Activated T-cell treated with anti-CD3 and anti-CD28 coated beads for 4 hours (primary cell): ENCODE measurements around the gene AGXT.
A peak's percentile ranks its signal among the peaks of the same experiment; 100 is the strongest.

ENCODE experiments used
- DNase-seq: peaks from one replicate; pipeline ENCODE4 v3.0.0-alpha.2; 2020

AGXT gene

DNA sequence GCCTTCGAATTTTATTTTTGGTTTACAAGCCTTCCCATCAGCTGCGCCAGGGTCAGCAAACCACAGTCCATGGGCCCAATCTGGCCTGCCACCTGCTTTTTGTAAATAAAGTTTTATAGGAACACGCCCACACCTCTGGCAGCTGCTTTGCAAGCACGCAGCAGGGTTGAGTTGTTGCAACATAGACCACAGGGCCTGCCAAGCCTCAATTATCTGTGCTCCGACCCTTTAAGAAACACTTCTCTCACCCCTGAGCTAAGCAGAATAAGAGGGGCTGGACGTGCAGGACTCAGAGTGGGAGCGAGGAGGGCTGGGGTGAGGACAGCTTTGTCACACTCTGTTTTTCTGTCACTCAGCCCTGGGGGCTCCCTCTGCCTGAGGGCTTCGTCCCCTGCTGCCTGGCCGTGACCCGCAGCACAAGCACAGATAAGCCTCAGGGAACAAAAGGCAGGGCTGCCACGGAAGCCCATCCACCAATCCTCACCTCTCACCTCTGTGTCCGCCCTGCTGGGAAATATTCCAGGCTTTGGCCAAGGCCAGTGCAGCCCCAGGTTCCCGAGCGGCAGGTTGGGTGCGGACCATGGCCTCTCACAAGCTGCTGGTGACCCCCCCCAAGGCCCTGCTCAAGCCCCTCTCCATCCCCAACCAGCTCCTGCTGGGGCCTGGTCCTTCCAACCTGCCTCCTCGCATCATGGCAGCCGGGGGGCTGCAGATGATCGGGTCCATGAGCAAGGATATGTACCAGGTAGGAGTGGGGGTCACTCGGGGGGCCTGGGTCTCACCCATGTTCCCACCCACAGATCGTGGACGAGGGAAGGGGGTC, at the start of gene AGXT:
AGXT (plus strand) TSS at position 539 of the 823 bp plus-strand sequence; CDS start at position 581, 42 bp downstream.
- DNase-seq, result no peak

DNA sequence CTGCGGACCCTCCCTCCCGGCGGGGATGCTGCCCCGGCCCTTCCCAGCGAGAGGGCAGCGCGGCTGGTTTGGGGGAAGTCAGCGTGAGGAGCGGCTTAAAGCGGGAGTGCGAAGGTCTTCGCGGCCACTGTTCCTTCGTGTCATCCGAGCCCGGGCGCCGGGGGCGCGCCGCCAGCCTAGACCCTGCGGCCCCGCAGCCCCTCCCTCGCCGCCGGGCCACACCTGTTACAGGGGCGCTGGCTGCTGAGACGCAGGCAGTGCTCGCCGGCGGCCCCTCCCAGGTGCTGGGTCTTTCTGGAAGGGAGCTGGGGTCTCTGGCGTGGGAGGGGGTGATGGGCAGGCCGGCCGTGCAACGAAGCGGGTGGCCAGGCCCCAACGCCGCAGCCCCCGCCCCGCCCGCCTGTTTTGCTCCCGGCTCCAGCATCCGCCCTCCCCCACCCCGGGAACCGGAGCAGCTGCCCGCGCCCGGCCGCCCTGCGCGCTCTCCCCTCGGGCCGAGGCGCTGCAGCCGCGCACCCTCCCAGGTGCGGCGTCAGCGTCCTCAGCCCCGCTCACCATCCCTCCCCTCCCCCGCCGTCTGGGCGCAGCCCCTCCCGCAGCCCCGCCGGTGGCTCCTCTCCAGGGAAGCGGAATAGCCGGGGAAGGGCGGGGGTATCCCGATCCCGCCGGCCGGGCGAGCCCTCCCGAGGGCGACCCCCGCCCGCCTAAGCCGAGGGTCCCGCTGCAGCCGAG, 49.3 kb upstream of the AGXT start:
- DNase-seq, result no peak

- no peak for DNase-seq
Measured at GRCh38 chr2:240819858-240820606, 48.6 kb upstream of the AGXT start, which contains the start of gene KIF1A. Gene KIF1A, minus strand, starts transcription at chr2:240820219. Its CDS starts 22,467 bp downstream, at chr2:240797752.

DNA sequence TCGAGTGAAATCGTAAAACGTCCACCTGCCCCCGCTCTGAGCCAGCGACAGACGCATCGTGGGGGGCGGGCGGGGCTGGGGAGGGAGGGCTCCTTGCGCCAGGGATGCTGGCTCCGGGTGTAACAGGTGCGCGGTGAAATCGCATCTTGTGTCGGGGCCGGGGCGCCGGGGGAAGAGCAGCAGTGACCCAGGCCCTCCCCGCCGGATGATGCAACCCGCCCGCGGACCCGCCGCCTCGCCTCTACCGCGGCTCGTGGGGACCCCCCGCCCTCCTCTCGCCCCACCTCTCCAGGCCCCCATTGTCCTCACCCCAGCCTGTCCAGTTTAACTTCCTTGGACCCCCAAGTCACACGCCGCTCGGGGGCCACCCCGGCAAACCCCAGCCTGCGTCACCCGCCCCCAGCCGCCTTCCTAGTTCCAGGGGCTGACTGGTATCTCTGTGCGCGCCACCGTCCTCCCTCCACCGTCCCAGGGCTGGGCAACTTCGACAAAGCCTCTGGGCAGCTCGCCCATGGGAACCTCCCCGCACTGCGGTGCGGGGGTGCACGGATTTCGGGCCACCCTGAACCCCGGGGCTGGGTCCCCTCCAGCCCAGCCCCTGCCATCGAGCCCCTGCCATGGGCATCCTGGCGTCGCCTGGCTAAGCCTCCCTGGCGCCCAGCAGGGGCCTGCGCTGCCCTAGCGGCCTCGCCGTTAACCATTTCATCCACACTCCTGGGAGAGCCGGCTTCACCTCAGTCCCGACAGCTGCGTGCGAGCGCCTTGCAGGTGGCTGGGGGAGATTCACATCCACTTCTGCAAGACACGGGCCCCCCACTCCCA, 47.8 kb upstream of the AGXT start:
- peak; percentile 22 for DNase-seq

DNA sequence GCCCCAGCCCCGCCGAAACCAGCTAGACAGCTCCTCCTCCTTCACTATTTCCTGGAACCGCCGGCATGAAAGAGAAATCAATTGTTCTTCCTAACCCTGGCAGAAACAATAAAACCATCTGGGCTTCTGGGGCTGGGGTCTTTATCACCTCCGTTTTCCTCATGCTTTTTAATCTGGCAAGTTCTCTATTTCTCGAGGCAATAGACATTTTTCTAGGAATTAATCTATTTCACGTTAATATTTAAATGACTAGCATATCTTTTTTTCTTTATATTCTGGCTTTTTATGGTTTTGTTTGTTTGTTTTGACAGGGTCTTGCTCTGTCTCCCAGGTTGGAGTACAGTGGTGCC, 47.2 kb upstream of the AGXT start:
- no peak for DNase-seq

GRCh38 chr2:240822280-240822847, 46.3 kb upstream of the AGXT start:
- no peak for DNase-seq

DNA sequence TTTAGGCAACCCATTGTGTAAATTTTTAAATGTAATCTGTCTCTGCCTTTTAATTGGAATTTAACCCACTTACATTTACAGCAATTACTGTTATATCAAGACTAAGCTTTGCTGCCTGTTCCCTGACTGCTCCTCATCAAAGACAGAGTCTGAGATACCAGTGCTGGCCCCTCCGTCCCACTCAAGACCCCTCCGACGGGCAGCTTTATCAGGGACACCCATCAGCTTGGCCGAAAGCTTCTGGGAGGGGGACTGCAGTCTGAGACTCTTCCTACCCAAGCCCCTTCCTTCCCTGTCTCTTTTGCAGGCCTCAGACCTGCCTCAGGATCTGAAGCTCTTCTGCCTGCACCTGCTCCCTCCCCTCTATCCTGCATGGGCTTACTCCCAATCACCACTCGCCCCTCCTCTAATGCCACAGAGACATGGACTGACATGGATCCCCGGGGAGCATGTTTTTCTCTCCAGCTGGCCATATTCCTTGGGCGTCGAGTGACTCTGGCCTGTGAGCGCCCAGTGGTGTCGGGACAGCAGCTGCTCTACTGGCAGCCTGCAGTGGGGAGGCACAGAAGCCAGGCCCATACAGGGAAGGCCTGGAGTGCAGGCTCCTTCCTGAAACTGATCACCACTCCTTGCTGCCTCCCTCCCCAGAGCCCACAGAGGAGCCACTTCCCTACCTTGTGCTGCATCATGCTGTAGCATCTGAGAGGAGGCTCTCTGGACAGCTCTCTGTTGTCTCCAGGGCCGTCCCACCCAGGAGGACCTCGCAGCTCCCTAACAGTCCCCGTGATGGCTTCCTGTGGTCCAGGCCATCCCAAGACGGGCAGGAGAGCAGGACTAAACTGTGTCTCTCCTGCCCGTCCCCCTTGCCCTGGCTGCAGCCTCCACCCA, 44.9 kb upstream of the AGXT start:
- no peak for DNase-seq

DNA sequence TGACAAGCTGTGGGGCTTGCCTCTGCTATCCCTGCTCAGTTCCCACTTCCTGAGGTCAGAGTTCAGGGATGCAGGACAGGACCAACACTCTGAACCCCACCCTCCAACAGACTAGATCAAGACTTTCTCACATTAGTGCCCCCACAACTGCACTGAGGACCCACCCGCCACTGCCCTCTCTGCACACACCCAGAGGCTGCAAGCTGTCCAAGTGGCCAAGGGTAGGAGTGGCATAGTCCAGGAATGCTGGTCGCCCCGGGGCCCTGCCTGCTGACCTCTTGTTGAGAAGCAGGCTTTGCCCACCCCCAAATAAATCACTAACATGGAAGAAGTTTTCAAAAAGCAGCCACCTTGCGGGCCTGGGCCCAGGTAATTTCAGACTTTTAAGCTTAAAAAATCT, 43.1 kb upstream of the AGXT start:
- no peak for DNase-seq

- no peak for DNase-seq
Measured at GRCh38 chr2:240831594-240832204, 36.9 kb upstream of the AGXT start.

- peak; percentile 93 for DNase-seq
Measured at GRCh38 chr2:240832205-240832727, 36.4 kb upstream of the AGXT start.

GRCh38 chr2:240832921-240833494, 35.6 kb upstream of the AGXT start:
- DNase-seq, result no peak

DNA sequence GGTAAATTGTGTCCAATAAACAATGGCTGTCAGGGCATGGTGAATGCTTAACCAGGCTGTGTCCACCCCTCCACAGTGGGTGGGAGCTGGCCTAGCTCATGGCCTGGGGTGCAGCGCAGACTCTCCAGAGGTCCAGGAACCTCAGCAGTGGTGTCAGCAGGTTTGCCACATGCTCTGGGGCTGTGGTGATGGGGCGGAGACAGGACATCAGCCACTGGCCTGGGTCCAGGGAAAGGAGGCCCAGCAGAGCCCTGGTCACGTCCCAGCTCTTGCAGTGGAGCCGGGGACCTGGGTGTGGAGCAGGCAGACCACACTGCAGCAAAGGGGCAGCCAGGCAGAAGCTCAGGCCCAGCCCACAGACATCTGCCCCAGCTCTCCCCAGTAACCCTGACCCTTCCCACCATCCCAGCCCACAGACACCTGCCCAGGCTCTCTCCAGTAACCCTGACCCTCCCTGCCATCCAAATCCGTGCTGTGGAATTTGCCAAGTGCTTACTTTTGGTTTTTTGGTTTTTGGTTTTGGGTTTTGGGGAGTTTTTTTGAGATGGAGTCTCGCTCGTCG, 34.8 kb upstream of the AGXT start:
- no peak for DNase-seq

DNA sequence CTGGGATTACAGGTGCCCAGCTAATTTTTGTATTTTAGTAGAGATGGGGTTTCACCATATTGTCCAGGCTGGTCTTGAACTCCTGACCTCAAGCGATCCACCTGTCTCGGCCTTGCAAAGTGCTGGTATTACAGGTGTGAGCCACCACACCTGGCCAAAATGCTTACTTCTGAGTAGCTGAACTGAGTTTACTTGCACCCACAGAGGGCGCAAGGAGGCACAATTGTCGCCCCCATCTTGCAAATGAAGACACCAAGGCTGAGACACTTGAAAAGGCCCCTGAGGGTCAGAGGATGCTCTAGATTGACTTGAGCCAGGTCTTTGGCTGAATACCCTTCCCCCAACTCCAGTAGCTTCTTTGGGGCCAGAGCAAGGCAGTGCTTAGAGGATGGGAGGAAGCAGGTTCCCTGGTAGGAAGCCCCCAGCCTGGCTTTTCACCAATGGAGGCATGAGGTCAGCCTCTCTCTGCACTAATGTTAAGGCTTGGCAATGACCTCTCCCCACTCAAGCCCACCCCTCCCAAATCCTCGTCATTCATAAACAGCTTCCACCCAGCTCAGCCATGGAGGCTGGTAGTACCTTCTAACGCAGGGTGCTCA, 34.1 kb upstream of the AGXT start:
- no peak for DNase-seq

- no peak for DNase-seq
Measured at GRCh38 chr2:240835528-240835927, 33.1 kb upstream of the AGXT start.

- no peak for DNase-seq
Measured at GRCh38 chr2:240836781-240837467, 31.7 kb upstream of the AGXT start.

DNA sequence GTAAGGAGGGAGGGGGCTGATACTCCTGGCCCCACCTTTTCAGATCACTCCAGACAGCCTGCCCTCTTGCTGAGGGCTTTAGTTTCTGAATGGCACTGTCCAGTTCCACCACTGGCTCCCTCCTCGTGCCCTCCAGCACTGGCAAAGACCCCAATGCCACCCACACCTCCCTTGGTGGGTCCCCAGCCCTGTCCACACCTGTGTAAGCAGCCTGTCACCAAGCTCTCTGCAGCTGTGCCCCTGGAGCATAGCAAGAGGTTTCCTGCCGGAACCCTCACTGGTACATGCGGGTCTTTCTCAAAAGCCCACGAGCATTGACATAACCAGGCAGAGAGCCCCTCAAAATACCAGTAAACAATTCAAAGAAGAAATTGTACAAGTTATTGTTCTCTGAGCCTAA, 31.0 kb upstream of the AGXT start:
- no peak for DNase-seq

DNA sequence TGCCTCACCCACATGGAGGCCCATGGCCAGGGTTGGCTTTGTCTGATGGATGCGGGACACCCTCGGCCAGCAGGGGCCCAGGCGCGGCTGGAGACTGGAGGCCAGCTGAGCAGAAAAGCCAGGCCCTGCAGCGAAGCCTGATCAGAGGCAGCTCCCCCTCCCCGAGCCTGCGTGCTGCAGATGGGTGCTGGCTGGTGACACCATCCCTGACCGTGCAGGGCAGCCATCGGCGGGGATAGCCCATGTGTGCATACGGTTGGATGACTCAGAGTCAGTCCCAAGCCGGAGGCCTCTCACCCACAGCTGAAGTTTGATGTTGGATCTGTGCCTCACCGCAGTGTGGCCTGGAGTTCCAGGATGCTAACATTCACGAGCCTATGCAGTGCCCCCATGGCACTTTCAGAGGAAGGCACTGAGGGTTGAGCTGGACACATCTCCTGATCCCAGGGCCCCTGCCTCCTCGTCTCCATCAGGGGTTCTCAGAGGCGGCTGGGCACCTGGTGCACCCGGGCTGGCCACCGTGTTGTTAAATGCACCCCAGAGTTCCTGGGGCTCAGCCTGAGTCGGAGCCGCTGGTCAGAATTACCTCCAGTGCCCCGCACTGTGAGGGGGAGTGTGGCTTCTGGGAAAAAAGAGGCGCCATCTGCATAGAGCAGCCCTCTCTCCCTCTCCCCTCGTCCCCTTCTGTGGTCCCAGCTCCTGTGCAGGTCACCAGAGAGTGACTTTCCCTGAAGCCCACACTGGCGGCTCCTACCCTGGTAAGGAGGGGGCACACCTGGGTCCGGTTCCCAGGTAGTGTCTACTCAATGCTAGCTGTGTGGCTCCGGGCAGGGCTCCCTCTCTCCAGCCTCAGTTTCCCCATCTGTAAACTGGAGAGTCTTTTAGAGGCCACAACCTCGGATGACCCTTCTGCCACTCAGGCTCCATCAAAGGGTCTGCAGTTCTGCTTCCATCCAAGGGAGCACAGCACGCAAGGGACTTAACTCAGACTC, 29.2 kb upstream of the AGXT start:
- DNase-seq, result no peak
